Transverse colon (tissue), 4 donors: ENCODE data around the gene ACTR3C. TPM values are rescaled to one million over a fixed set of nuclear protein-coding genes. Genes with fewer than 3 reads are reported as not detected.
A peak's percentile ranks its signal among the peaks of the same experiment; 100 is the strongest.

ENCODE experiments used
- DNase-seq: peaks from one replicate; pipeline ENCODE4 v3.0.0-alpha.2; 2019
- H3K27ac ChIP-seq, 4 donors: fragments of 200-600 bp; sonication (generic); 2 replicates each; pipeline ENCODE4 v1.5.1; 2016 to 2018; ENCODE audit warnings: inconsistent platforms in 4 of 4
- H3K27me3 ChIP-seq: fragments of 200-600 bp; sonication (generic); 2 replicates; pipeline ENCODE4 v1.5.1; 2017; ENCODE audit warnings: inconsistent platforms
- H3K36me3 ChIP-seq, 4 donors: fragments of 200-600 bp; sonication (generic); 2 replicates each; pipeline ENCODE4 v1.5.1; 2017 to 2019; ENCODE audit warnings: inconsistent platforms in 4 of 4
- H3K4me1 ChIP-seq, 4 donors: fragments of 200-600 bp; sonication (generic); 2 replicates each; pipeline ENCODE4 v1.5.1; 2017 to 2020; ENCODE audit warnings: inconsistent platforms in 4 of 4
- H3K4me3 ChIP-seq, 4 donors: fragments of 200-600 bp; sonication (generic); 1 replicate in 1 of 4; 2 replicates in 3 of 4; pipeline versions ENCODE4 v1.5.1 to v1.6.1; 2017 to 2019; ENCODE audit warnings: inconsistent platforms in 4 of 4
- H3K9me3 ChIP-seq, 2 donors: fragments of 200-600 bp; sonication (generic); 2 replicates each; pipeline ENCODE4 v1.5.1; 2017 to 2019; ENCODE audit warnings: inconsistent platforms in 2 of 2
- EP300 ChIP-seq: sonication (generic); formaldehyde crosslinking; IDR thresholded peaks from one replicate; pipeline ENCODE4 v1.6.1; 2017; ENCODE audit warnings: antibody characterized with exemption, low read depth
- POLR2A ChIP-seq: fragments of 450-650 bp; IDR thresholded peaks from one replicate; pipeline ENCODE4 v1.6.1; 2016; ENCODE audit warnings: antibody characterized with exemption, mild to moderate bottlenecking, moderate library complexity
- POLR2AphosphoS5 ChIP-seq, 3 donors: sonication (generic); formaldehyde crosslinking; IDR thresholded peaks; one replicate each; pipeline ENCODE4 v1.6.1; 2016; ENCODE audit warnings: antibody characterized with exemption in 3 of 3
- WGBS, 2 donors: methylation state at CpG; one replicate each; pipeline ENCODE4 v1.1.5; 2018; ENCODE audit warnings: low coverage in 1 of 2; 5-methylcytosine and 5-hydroxymethylcytosine counted together
- in situ Hi-C, 4 donors: fragments of 200-750 bp; cut with MboI; loops; one replicate each; pipeline versions ENCODE4 v1.15.0 to v1.15.1; 2017; ENCODE audit warnings: low sequenced_read_pairs in 3 of 4, low pct_ligation_motif_present in 1 of 4, low pct_unique_long_range_greater_than_20kb in 1 of 4
- intact Hi-C: fragments of 100-400 bp; cut with DNase I; formaldehyde crosslinking; loops from one replicate; pipeline ENCODE4 v1.15.1; 2023; ENCODE audit warnings: low total_unique reads
- total RNA-seq, 4 donors: library from RNA; depleted of rRNA; stranded (reverse); fragments of >200 nt; gene quantifications; one replicate each; pipeline ENCODE4 v1.1.0, GENCODE V29; 2016
- TF ChIP-seq, protein P1 (sequence below), 5 experiments: fragments of 200-600 bp in 3 of 5; fragments of 450-650 bp in 2 of 5; sonication (generic) in 3 of 5; IDR thresholded peaks; 1 replicate in 2 of 5; 2 replicates in 3 of 5; pipeline ENCODE4 v1.5.1; 2016 to 2017; ENCODE audit warnings: antibody characterized with exemption in 5 of 5, inconsistent platforms in 3 of 5, mild to moderate bottlenecking in 2 of 5, moderate library complexity in 1 of 5

The ACTR3C gene
- total RNA-seq, 4 donors from 2014 or later = 19.9 to 71.1 (median 42.7) TPM

DNA sequence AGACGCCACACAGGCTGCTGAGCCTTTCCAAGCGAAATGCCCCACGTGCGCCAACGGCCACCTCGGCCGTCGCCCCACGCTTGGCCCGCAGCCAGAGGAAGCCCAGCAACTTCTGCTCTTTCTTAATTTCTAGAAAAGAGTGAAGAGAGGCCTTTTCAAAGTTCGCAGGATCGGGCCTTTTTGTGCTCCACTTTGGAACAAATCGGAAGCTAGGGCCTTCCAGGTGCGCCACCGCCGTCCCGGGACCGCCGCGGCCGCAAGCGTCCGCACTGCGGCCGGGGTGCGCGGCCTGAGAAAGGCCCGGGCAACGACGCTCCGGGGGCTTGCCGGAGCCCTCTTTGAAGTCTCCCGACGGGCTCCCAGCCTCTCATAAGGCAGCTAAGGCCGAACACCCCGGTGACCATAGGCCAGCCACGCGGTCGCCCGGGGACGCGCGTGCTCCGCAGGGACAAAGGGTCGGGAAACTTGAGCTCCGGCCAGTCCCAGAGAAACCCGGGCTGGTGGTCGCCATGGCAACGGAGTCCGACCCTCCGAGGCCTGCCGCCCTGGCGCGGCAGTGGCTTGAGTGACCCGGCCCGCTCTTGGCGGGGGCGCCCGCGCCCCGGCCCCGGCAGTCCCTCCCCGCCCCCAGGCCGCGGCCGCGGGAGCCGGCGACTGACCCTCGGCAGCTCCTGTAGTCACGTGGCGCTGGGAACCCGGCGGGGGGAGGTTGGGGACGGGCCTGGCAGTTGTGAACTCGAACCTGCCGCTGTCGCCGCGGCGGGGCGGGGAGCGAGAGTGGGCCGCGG, 44.9 kb upstream of the ACTR3C start, which contains the start of gene REPIN1:
Gene REPIN1, plus strand, starts transcription at position 727 of the 788 bp plus-strand sequence. CDS start 890 bp downstream, outside the sequence.
- no peaks in the 10 kb centered on the region for H3K9me3 ChIP-seq
- DNase-seq = peak; percentile 94
- H3K27me3 ChIP-seq = no peaks in the 10 kb centered on the region
- H3K27ac ChIP-seq = peak within 1 kb of the TSS; percentile 93 to 99 (median 97)
- 0% methylated on average over 64 of the region's 85 CpGs; no CpG with 5 or more reads in 1 of the 2 donors for whole genome bisulfite sequencing, 2 donors
- H3K36me3 ChIP-seq = no peaks in the 10 kb centered on the region
- in situ Hi-C loops = no loop called here
- TF ChIP-seq, protein P1, sequence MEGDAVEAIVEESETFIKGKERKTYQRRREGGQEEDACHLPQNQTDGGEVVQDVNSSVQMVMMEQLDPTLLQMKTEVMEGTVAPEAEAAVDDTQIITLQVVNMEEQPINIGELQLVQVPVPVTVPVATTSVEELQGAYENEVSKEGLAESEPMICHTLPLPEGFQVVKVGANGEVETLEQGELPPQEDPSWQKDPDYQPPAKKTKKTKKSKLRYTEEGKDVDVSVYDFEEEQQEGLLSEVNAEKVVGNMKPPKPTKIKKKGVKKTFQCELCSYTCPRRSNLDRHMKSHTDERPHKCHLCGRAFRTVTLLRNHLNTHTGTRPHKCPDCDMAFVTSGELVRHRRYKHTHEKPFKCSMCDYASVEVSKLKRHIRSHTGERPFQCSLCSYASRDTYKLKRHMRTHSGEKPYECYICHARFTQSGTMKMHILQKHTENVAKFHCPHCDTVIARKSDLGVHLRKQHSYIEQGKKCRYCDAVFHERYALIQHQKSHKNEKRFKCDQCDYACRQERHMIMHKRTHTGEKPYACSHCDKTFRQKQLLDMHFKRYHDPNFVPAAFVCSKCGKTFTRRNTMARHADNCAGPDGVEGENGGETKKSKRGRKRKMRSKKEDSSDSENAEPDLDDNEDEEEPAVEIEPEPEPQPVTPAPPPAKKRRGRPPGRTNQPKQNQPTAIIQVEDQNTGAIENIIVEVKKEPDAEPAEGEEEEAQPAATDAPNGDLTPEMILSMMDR (IDR thresholded peaks at IDR 0.05) = no peak
- TF ChIP-seq POLR2A (peak; percentile 46), EP300 (peak; percentile 33), POLR2AphosphoS5 (IDR thresholded peaks at IDR 0.05) (peak; percentile 76 to 90 (median 90))
- H3K4me1 ChIP-seq = peaks cover 16 to 62% (median 41%) of the 10 kb centered on the region in 4 donors
- H3K4me3 ChIP-seq = peak within 1 kb of the TSS; percentile 70 to 90 (median 86)
- intact Hi-C loops = no loop called here

DNA sequence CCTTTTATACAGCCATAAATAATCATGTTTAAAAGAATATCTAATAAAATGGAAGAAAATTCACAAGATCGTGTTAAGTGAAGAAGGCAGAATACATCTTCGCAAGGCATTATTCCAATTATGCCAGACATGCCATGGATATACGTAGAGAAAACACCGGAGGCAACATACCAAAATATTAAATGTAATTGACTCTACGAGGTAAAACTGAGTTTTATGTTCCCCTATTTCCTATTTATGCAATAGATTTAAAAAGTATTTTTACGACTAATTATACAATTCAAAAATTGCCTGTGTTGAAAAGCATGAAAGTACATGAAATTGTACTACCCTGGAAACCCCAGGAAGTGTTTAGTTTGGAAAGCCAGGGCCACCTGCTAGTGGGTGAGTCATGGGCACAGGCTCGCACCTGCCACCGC, 44.3 kb upstream of the ACTR3C start:
- no peaks in the 10 kb centered on the region for H3K9me3 ChIP-seq
- no peak for DNase-seq
- H3K27me3 ChIP-seq = no peaks in the 10 kb centered on the region
- peaks cover 15 to 56% (median 35%) of the 10 kb centered on the region in 4 donors for H3K4me1 ChIP-seq
- intact Hi-C loops (no loop called here), in situ Hi-C loops (no loop called here)
- WGBS, 2 donors = 28 to 32% methylated on average over 6 to 8 of the region's 8 CpGs
- TF ChIP-seq EP300 = no peak
- TF ChIP-seq POLR2A = no peak
- peak in 2 of 3 donors; percentile 46 to 69 for TF ChIP-seq POLR2AphosphoS5 (IDR thresholded peaks at IDR 0.05)
- TF ChIP-seq, protein P1 (IDR thresholded peaks at IDR 0.05) = no peak
- peak overlapping the region; percentile 93 to 99 (median 97) for H3K27ac ChIP-seq
- peak overlapping the region in 3 of 4 donors; percentile 70 to 90 (median 84) for H3K4me3 ChIP-seq
- H3K36me3 ChIP-seq = no peaks in the 10 kb centered on the region

DNA sequence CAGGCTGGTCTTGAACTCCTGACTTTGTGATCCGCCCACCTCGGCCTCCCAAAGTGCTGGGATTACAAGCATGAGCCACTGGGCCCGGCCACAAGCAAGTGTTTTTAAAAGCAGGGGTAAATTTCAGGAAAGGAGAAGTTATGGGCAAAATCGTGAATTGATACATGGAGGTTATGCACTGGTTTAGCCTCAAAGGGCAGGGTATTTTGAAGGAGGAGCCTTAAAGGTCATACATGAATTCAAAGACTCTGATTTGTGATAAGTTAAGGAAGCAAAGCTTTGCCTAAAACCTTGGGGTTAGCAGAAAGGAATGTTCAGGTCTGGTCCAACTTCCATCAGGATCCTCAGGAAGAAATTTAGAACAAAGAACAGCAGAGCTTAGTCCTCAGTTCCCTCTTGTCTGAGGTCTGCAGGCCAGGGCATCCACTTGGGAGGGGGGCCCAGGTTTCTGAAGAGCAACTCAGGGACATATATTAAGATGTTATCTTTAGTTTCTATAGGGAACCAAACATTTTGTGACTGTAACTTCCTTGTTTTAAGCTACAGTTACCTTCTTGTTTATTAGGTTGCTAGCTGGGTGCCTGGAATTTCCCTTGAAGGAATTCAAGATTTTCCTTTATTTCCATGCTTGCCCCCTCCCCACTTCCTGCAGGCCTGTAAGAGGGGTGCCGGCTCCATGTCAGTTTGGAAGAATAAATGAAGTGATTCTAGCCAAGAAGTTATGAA, 42.5 kb upstream of the ACTR3C start:
- WGBS, 2 donors = 45 to 71% methylated on average over 5 of the region's 5 CpGs
- no peak overlapping the region for H3K4me3 ChIP-seq
- no peaks in the 10 kb centered on the region for H3K9me3 ChIP-seq
- peak overlapping the region in 3 of 4 donors; percentile 39 to 93 (median 41) for H3K27ac ChIP-seq
- intact Hi-C loops = no loop called here
- TF ChIP-seq EP300 = no peak
- no peak for TF ChIP-seq POLR2AphosphoS5 (IDR thresholded peaks at IDR 0.05)
- TF ChIP-seq, protein P1 (IDR thresholded peaks at IDR 0.05) = no peak
- no peak for TF ChIP-seq POLR2A
- no peak for DNase-seq
- in situ Hi-C loops = no loop called here
- H3K27me3 ChIP-seq = no peaks in the 10 kb centered on the region
- peaks cover 12 to 37% (median 19%) of the 10 kb centered on the region in 4 donors for H3K4me1 ChIP-seq
- H3K36me3 ChIP-seq = no peaks in the 10 kb centered on the region

DNA sequence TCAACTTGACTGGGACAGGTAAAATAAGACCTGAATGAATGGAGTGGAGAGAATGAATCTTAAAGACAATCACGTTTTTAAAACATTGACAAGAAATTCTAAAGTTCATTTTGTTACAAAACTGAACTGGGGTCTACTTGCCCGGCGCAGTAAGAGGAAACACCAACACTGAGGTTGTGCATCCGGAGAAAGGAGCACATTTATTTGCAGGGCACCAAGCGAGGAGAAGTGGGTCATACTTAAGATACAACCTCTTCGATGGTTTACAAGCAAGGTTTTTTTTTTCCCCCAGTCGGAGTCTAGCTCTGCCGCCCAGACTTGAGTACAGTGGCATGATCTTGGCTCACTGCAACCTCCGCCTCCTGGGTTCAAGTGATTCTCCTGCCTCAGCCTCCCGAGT, 41.8 kb upstream of the ACTR3C start:
- Histone ChIP-seq H3K27me3 (no peaks in the 10 kb centered on the region), H3K4me1 (peaks cover 8 to 31% (median 12%) of the 10 kb centered on the region in 4 donors), H3K4me3 (no peak overlapping the region), H3K9me3 (no peaks in the 10 kb centered on the region), H3K27ac (peak overlapping the region in 1 of 4 donors; percentile 41), H3K36me3 (no peaks in the 10 kb centered on the region)
- WGBS, 2 donors = 85 to 93% methylated on average over 5 to 10 of the region's 10 CpGs
- TF ChIP-seq POLR2A (no peak), EP300 (no peak), POLR2AphosphoS5 (IDR thresholded peaks at IDR 0.05) (no peak)
- TF ChIP-seq, protein P1 (IDR thresholded peaks at IDR 0.05) = no peak
- in situ Hi-C loops = no loop called here
- intact Hi-C loops = no loop called here
- DNase-seq = no peak
